Spinal cord (tissue), 10 donors: ENCODE data around the gene PCDHGB1. TPM values are rescaled to one million over a fixed set of nuclear protein-coding genes. Genes with fewer than 3 reads are reported as not detected.
"Not testable (repeated sequence)": the region's sequence is repeated elsewhere in the genome, so short reads cannot be mapped to it uniquely, and the experiment has no call there.

Source experiments
- DNase-seq, 6 donors: peaks; one replicate each; pipeline versions ENCODE4 v3.0.0 to v3.0.0-alpha.2; 2013 to 2015; ENCODE audit warnings: low spot score in 6 of 6, low read depth in 4 of 6
- H3K27ac ChIP-seq: one replicate; pipeline ENCODE4 v1.5.1; 2013; ENCODE audit warnings: low read depth, low read length, control low read depth
- H3K27me3 ChIP-seq: one replicate; pipeline ENCODE4 v1.6.1; 2013; ENCODE audit warnings: low read length; ENCODE audit not compliant: control insufficient read depth, insufficient read depth
- H3K36me3 ChIP-seq: one replicate; pipeline ENCODE4 v1.6.1; 2013; ENCODE audit warnings: low read length; ENCODE audit not compliant: control insufficient read depth, insufficient read depth
- H3K4me1 ChIP-seq: one replicate; pipeline ENCODE4 v1.6.1; 2013; ENCODE audit warnings: low read length; ENCODE audit not compliant: control insufficient read depth, insufficient read depth
- H3K4me3 ChIP-seq: one replicate; pipeline ENCODE4 v1.5.1; 2013; ENCODE audit warnings: low read depth, low read length, control low read depth
- H3K9me3 ChIP-seq: one replicate; pipeline ENCODE4 v1.6.1; 2013; ENCODE audit warnings: low read length; ENCODE audit not compliant: control insufficient read depth, insufficient read depth
- WGBS: methylation state at CpG from one replicate; pipeline ENCODE4 v1.1.5; 2013; ENCODE audit warnings: missing lambda C conversion rate; ENCODE audit not compliant: insufficient coverage; 5-methylcytosine and 5-hydroxymethylcytosine counted together
- polyA plus RNA-seq, 2 donors: library from polyadenylated mRNA; unstranded; fragments of 120-200 nt; gene quantifications; one replicate each; pipeline ENCODE4 v1.2.1, GENCODE V29; 2013; ENCODE audit not compliant: insufficient read length in 2 of 2
- total RNA-seq, 2 donors: library from RNA; depleted of rRNA in 1 of 2; stranded (reverse); fragments of 120-200 nt in 1 of 2; fragments of >200 nt in 1 of 2; gene quantifications; one replicate each; pipeline versions ENCODE4 v1.2.3 to v1.2.4, GENCODE V29; 2013 to 2014
- donor health status: healthy.

The PCDHGB1 gene
- total and polyA plus RNA-seq, 4 donors, result 6.4 to 9.9 (median 9.2) TPM

GRCh38 chr5:141326088-141326854 is 23.6 kb upstream of the PCDHGB1 start:
- Histone ChIP-seq H3K27ac (no peak overlapping the region), H3K36me3 (no peaks in the 10 kb centered on the region), H3K4me1 (peaks cover 1% of the 10 kb centered on the region), H3K27me3 (no peaks in the 10 kb centered on the region), H3K9me3 (peaks cover 18% of the 10 kb centered on the region), H3K4me3 (peak overlapping the region; percentile 21)
- peak in 3 of 6 donors; percentile 23 to 68 (median 52) for DNase-seq
- WGBS, result 5% methylated on average over 22 of the region's 27 CpGs

GRCh38 chr5:141328231-141328630 is 21.7 kb upstream of the PCDHGB1 start:
- 79% methylated on average over 8 of the region's 8 CpGs for WGBS
- no peaks in the 10 kb centered on the region for H3K36me3 ChIP-seq
- no peaks in the 10 kb centered on the region for H3K27me3 ChIP-seq
- DNase-seq, result no peak
- no peak overlapping the region for H3K4me3 ChIP-seq
- H3K4me1 ChIP-seq, result no peaks in the 10 kb centered on the region
- H3K9me3 ChIP-seq, result peaks cover 22% of the 10 kb centered on the region
- no peak overlapping the region for H3K27ac ChIP-seq

GRCh38 chr5:141330299-141331080 is 19.4 kb upstream of the PCDHGB1 start, which contains the start of gene PCDHGA1:
PCDHGA1 (plus strand) TSS chr5:141330514.
- peak in 1 of 6 donors; percentile 5 for DNase-seq
- H3K27me3 ChIP-seq, result no peaks in the 10 kb centered on the region
- no peak within 1 kb of the TSS for H3K4me3 ChIP-seq
- 13% methylated on average over 14 of the region's 21 CpGs for WGBS
- no peak within 1 kb of the TSS for H3K27ac ChIP-seq
- H3K36me3 ChIP-seq, result no peaks in the 10 kb centered on the region
- H3K9me3 ChIP-seq, result peaks cover 21% of the 10 kb centered on the region
- H3K4me1 ChIP-seq, result no peaks in the 10 kb centered on the region

- not testable (repeated sequence) for H3K4me3 ChIP-seq, DNase-seq, H3K36me3 ChIP-seq, H3K27ac ChIP-seq, H3K4me1 ChIP-seq, H3K27me3 ChIP-seq
- 31% methylated on average over 36 of the region's 39 CpGs for WGBS
- peaks cover 17% of the 10 kb centered on the region for H3K9me3 ChIP-seq
Observed at GRCh38 chr5:141332571-141332970, 17.3 kb upstream of the PCDHGB1 start.

GRCh38 chr5:141338538-141339306 is 11.2 kb upstream of the PCDHGB1 start, which contains the start of gene PCDHGA2:
PCDHGA2 (plus strand) TSS chr5:141338760.
- WGBS, result 8% methylated on average over 27 of the region's 27 CpGs
- peak in 3 of 6 donors; percentile 19 to 74 (median 60) for DNase-seq
- Histone ChIP-seq H3K4me3 (peak within 1 kb of the TSS; percentile 14), H3K4me1 (peaks cover 9% of the 10 kb centered on the region), H3K36me3 (no peaks in the 10 kb centered on the region), H3K27me3 (no peaks in the 10 kb centered on the region), H3K27ac (no peak within 1 kb of the TSS), H3K9me3 (peaks cover 23% of the 10 kb centered on the region)

GRCh38 chr5:141340781-141341354 is 9.0 kb upstream of the PCDHGB1 start:
- not testable (repeated sequence) for H3K4me3 ChIP-seq, H3K36me3 ChIP-seq, H3K27me3 ChIP-seq, H3K27ac ChIP-seq, DNase-seq
- 51% methylated on average over 34 of the region's 45 CpGs for WGBS
- peaks cover 13% of the 10 kb centered on the region for H3K4me1 ChIP-seq
- H3K9me3 ChIP-seq, result peaks cover 41% of the 10 kb centered on the region

GRCh38 chr5:141342773-141343172 is 7.1 kb upstream of the PCDHGB1 start:
- WGBS, result 13% methylated on average over 1 of the region's 1 CpG
- H3K4me1 ChIP-seq, result peaks cover 13% of the 10 kb centered on the region
- no peak overlapping the region for H3K27ac ChIP-seq
- no peaks in the 10 kb centered on the region for H3K27me3 ChIP-seq
- H3K4me3 ChIP-seq, result no peak overlapping the region
- no peak for DNase-seq
- H3K9me3 ChIP-seq, result peaks cover 45% of the 10 kb centered on the region
- H3K36me3 ChIP-seq, result no peaks in the 10 kb centered on the region

GRCh38 chr5:141343242-141343952 is 6.5 kb upstream of the PCDHGB1 start, which contains the start of gene PCDHGA3:
PCDHGA3 (plus strand) TSS chr5:141343829; CDS start chr5:141344034, 205 bp downstream.
- peaks cover 45% of the 10 kb centered on the region for H3K9me3 ChIP-seq

More at GRCh38 chr5:141343242-141343952, 6.5 kb upstream of the PCDHGB1 start, which contains the start of gene PCDHGA3:
- Histone ChIP-seq H3K27ac (no peak within 1 kb of the TSS), H3K36me3 (no peaks in the 10 kb centered on the region), H3K27me3 (no peaks in the 10 kb centered on the region), H3K4me3 (no peak within 1 kb of the TSS), H3K4me1 (peaks cover 13% of the 10 kb centered on the region)
- peak in 2 of 6 donors; percentile 42 to 51 for DNase-seq
- WGBS, result 0% methylated on average over 4 of the region's 9 CpGs
